GM12865 (cell line): Measurements from ENCODE around the gene CACNA2D4.

Source experiments
- DNase-seq: peaks from one replicate; pipeline ENCODE4 v3.0.0; 2010; ENCODE audit warnings: low read depth
- H3K4me3 ChIP-seq: 2 replicates; pipeline ENCODE4 v1.5.1; 2011; ENCODE audit warnings: mild to moderate bottlenecking, low read depth, low read length, control low read depth
- CTCF ChIP-seq: IDR thresholded peaks from 2 replicates; pipeline ENCODE4 v1.5.1; 2011; ENCODE audit warnings: low read length, control low read depth, low read depth, inconsistent platforms; ENCODE audit not compliant: insufficient read depth; ENCODE audit errors: missing control alignments

The CACNA2D4 gene

GRCh38 chr12:1845427-1845826 is 73.0 kb downstream of the CACNA2D4 start:
- no peak overlapping the region for H3K4me3 ChIP-seq
- TF ChIP-seq CTCF, result no peak
- DNase-seq, result no peak

- no peak for DNase-seq
- no peak for TF ChIP-seq CTCF
- no peak overlapping the region for H3K4me3 ChIP-seq
These were observed 73.6 kb downstream of the CACNA2D4 start for GRCh38 chr12:1844661-1845409.

GRCh38 chr12:1844223-1844622 is 74.2 kb downstream of the CACNA2D4 start:
- H3K4me3 ChIP-seq, result no peak overlapping the region
- no peak for TF ChIP-seq CTCF
- DNase-seq, result no peak

- DNase-seq, result no peak
- no peak for TF ChIP-seq CTCF
- H3K4me3 ChIP-seq, result no peak overlapping the region
These were observed 74.8 kb downstream of the CACNA2D4 start for GRCh38 chr12:1843641-1844005.

GRCh38 chr12:1842905-1843640 is 75.4 kb downstream of the CACNA2D4 start:
- DNase-seq, result no peak
- no peak overlapping the region for H3K4me3 ChIP-seq
- TF ChIP-seq CTCF, result no peak

GRCh38 chr12:1842183-1842904 is 76.1 kb downstream of the CACNA2D4 start:
- TF ChIP-seq CTCF, result no peak
- H3K4me3 ChIP-seq, result no peak overlapping the region
- DNase-seq, result no peak
